WTC11 (cell line): Measurements from ENCODE around the gene DISP3. TPM values are rescaled to one million over a fixed set of nuclear protein-coding genes. Genes with fewer than 3 reads are reported as not detected.

Source experiments
- ATAC-seq: fragments of 200-7000 bp; cut with Tn5 transposase; 2 replicates; pipeline ENCODE4 v1.10.0; 2021; ENCODE audit warnings: mild to moderate bottlenecking, moderate library complexity
- CTCF ChIA-PET: fragments of 300-600 bp; sonication (Branson Sonifier 250); formaldehyde crosslinking; loops from one replicate; lab custom pipeline; 2021; ENCODE audit warnings: antibody characterized with exemption; lab: Charles Lee
- POLR2A ChIA-PET: fragments of 350-600 bp; sonication (Branson Sonifier 250); formaldehyde crosslinking; loops from one replicate; lab custom pipeline; 2021; ENCODE audit warnings: antibody characterized with exemption; lab: Charles Lee
- DNase-seq: peaks from one replicate; pipeline ENCODE4 v3.0.0; 2021; ENCODE audit warnings: low spot score
- H3K27ac Mint-ChIP-seq: 2 replicates; pipeline ENCODE4 v1.8.0; 2021; ENCODE audit warnings: mixed read lengths
- H3K27me3 Mint-ChIP-seq: 2 replicates; pipeline ENCODE4 v1.8.0; 2021; ENCODE audit warnings: low read depth, mild to moderate bottlenecking, moderate library complexity, mixed read lengths
- H3K36me3 Mint-ChIP-seq: 2 replicates; pipeline ENCODE4 v1.8.0; 2021; ENCODE audit warnings: mixed read lengths
- H3K4me1 Mint-ChIP-seq: 2 replicates; pipeline ENCODE4 v1.8.0; 2022; ENCODE audit warnings: mixed read lengths
- H3K4me3 Mint-ChIP-seq: 2 replicates; pipeline ENCODE4 v1.8.0; 2021; ENCODE audit warnings: mild to moderate bottlenecking, moderate library complexity, mixed read lengths
- H3K9me3 Mint-ChIP-seq: 2 replicates; pipeline ENCODE4 v1.8.0; 2021; ENCODE audit warnings: mixed read lengths
- ELF4 ChIP-seq: sonication (generic); formaldehyde crosslinking; IDR thresholded peaks from 2 replicates; pipeline ENCODE4 v1.8.1; 2022; ENCODE audit warnings: low read depth, mild to moderate bottlenecking, moderate library complexity, missing genetic modification reagents
- FOXJ3 ChIP-seq: sonication (generic); formaldehyde crosslinking; IDR thresholded peaks from 2 replicates; pipeline ENCODE4 v1.9.0; 2021; ENCODE audit warnings: missing genetic modification reagents, mild to moderate bottlenecking, borderline replicate concordance
- FOXK1 ChIP-seq: sonication (generic); formaldehyde crosslinking; IDR thresholded peaks from 2 replicates; pipeline ENCODE4 v1.8.0; 2022; ENCODE audit warnings: mild to moderate bottlenecking, moderate library complexity, missing genetic modification reagents
- MXD4 ChIP-seq: fragments of 250-450 bp; sonication (Bioruptor Pico); IDR thresholded peaks from 2 replicates; pipeline ENCODE4 v1.8.0; 2021; ENCODE audit warnings: mild to moderate bottlenecking, moderate library complexity, borderline replicate concordance
- NFATC4 ChIP-seq: fragments of 250-450 bp; sonication (Bioruptor Pico); IDR thresholded peaks from 2 replicates; pipeline ENCODE4 v1.9.0; 2021; ENCODE audit warnings: mild to moderate bottlenecking
- NFE2L1 ChIP-seq: sonication (generic); formaldehyde crosslinking; IDR thresholded peaks from 2 replicates; pipeline ENCODE4 v1.8.1; 2023; ENCODE audit warnings: missing genetic modification reagents
- NR1H2 ChIP-seq: sonication (generic); formaldehyde crosslinking; IDR thresholded peaks from 2 replicates; pipeline ENCODE4 v1.9.0; 2021; ENCODE audit warnings: mild to moderate bottlenecking, moderate library complexity, missing genetic modification reagents
- OVOL2 ChIP-seq: fragments of 250-450 bp; sonication (Bioruptor Pico); IDR thresholded peaks from 2 replicates; pipeline ENCODE4 v1.9.0; 2021; ENCODE audit warnings: mild to moderate bottlenecking, borderline replicate concordance
- PRRX2 ChIP-seq: fragments of 250-450 bp; sonication (Bioruptor Pico); IDR thresholded peaks from 2 replicates; pipeline ENCODE4 v1.8.0; 2021; ENCODE audit warnings: mild to moderate bottlenecking
- TEAD4 ChIP-seq: sonication (generic); formaldehyde crosslinking; IDR thresholded peaks from 2 replicates; pipeline ENCODE4 v1.8.0; 2022; ENCODE audit warnings: mild to moderate bottlenecking, missing genetic modification reagents
- ZNF416 ChIP-seq: fragments of 250-450 bp; sonication (Bioruptor Pico); IDR thresholded peaks from 2 replicates; pipeline ENCODE4 v1.9.0; 2021; ENCODE audit warnings: mild to moderate bottlenecking, inconsistent platforms
- total RNA-seq: library from RNA; stranded (reverse); gene quantifications from 3 replicates; pipeline ENCODE4 v1.2.3, GENCODE V29; 2021
- TF ChIP-seq, protein P1 (sequence below): sonication (generic); formaldehyde crosslinking; IDR thresholded peaks from 2 replicates; pipeline ENCODE4 v1.8.0; 2023; ENCODE audit warnings: missing genetic modification reagents, mild to moderate bottlenecking, borderline replicate concordance
- TF ChIP-seq, protein P2 (sequence below): sonication (generic); formaldehyde crosslinking; IDR thresholded peaks from 2 replicates; pipeline ENCODE4 v1.8.1; 2022; ENCODE audit warnings: low read depth, missing genetic modification reagents, borderline replicate concordance
- TF ChIP-seq, protein P3 (sequence below): sonication (generic); formaldehyde crosslinking; IDR thresholded peaks from 2 replicates; pipeline ENCODE4 v1.8.1; 2023; ENCODE audit warnings: mild to moderate bottlenecking, missing genetic modification reagents
- TF ChIP-seq, protein P4 (sequence below): sonication (generic); formaldehyde crosslinking; conservative IDR thresholded peaks from 2 replicates; pipeline ENCODE4 v1.8.1; 2023; ENCODE audit warnings: mild to moderate bottlenecking, low read depth, missing genetic modification reagents, moderate library complexity
- TF ChIP-seq, protein P5 (sequence below): fragments of 250-450 bp; sonication (Bioruptor Pico); IDR thresholded peaks from 2 replicates; pipeline ENCODE4 v1.9.0; 2021; ENCODE audit warnings: mild to moderate bottlenecking
- TF ChIP-seq, protein P6 (sequence below): sonication (generic); formaldehyde crosslinking; IDR thresholded peaks from 2 replicates; pipeline ENCODE4 v1.8.0; 2022; ENCODE audit warnings: mild to moderate bottlenecking, missing genetic modification reagents
- TF ChIP-seq, protein P7 (sequence below): fragments of 250-450 bp; sonication (Bioruptor Pico); IDR thresholded peaks from 2 replicates; pipeline ENCODE4 v1.9.0; 2021; ENCODE audit warnings: mild to moderate bottlenecking

The DISP3 gene
- total RNA-seq, 1 experiment from 2014 or later: 6.0 TPM

DNA sequence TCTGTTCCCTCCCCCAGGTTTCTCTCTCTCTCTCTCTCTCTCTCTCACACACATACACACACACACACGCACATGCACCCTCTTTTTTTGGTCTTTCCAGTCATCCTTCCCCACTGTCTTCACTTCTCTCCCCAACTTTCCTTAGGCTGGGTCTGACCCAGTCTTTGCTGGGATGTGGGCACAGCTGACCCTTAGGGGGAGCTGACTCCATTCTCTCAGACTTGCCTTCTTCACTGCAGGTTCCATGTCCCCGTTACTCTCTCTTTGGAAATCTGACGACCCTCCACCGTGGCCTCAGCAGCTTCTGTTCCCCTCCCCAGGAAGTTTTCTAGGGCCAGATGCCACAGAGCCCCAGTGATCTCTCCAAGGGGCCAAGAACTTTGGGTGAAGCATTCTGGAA is 2.1 kb downstream of the DISP3 start (continued):
- TF ChIP-seq, protein P1, sequence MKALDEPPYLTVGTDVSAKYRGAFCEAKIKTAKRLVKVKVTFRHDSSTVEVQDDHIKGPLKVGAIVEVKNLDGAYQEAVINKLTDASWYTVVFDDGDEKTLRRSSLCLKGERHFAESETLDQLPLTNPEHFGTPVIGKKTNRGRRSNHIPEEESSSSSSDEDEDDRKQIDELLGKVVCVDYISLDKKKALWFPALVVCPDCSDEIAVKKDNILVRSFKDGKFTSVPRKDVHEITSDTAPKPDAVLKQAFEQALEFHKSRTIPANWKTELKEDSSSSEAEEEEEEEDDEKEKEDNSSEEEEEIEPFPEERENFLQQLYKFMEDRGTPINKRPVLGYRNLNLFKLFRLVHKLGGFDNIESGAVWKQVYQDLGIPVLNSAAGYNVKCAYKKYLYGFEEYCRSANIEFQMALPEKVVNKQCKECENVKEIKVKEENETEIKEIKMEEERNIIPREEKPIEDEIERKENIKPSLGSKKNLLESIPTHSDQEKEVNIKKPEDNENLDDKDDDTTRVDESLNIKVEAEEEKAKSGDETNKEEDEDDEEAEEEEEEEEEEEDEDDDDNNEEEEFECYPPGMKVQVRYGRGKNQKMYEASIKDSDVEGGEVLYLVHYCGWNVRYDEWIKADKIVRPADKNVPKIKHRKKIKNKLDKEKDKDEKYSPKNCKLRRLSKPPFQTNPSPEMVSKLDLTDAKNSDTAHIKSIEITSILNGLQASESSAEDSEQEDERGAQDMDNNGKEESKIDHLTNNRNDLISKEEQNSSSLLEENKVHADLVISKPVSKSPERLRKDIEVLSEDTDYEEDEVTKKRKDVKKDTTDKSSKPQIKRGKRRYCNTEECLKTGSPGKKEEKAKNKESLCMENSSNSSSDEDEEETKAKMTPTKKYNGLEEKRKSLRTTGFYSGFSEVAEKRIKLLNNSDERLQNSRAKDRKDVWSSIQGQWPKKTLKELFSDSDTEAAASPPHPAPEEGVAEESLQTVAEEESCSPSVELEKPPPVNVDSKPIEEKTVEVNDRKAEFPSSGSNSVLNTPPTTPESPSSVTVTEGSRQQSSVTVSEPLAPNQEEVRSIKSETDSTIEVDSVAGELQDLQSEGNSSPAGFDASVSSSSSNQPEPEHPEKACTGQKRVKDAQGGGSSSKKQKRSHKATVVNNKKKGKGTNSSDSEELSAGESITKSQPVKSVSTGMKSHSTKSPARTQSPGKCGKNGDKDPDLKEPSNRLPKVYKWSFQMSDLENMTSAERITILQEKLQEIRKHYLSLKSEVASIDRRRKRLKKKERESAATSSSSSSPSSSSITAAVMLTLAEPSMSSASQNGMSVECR (CRISPR knock-in tag): no peak
- TF ChIP-seq, protein P2, sequence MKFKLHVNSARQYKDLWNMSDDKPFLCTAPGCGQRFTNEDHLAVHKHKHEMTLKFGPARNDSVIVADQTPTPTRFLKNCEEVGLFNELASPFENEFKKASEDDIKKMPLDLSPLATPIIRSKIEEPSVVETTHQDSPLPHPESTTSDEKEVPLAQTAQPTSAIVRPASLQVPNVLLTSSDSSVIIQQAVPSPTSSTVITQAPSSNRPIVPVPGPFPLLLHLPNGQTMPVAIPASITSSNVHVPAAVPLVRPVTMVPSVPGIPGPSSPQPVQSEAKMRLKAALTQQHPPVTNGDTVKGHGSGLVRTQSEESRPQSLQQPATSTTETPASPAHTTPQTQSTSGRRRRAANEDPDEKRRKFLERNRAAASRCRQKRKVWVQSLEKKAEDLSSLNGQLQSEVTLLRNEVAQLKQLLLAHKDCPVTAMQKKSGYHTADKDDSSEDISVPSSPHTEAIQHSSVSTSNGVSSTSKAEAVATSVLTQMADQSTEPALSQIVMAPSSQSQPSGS: no peak
- TF ChIP-seq NR1H2 (no peak), ELF4 (CRISPR knock-in tag) (no peak), FOXK1 (CRISPR knock-in tag) (no peak), NFE2L1 (no peak), ZNF416 (CRISPR knock-in tag) (no peak), OVOL2 (CRISPR knock-in tag) (no peak)
- TF ChIP-seq, protein P3, sequence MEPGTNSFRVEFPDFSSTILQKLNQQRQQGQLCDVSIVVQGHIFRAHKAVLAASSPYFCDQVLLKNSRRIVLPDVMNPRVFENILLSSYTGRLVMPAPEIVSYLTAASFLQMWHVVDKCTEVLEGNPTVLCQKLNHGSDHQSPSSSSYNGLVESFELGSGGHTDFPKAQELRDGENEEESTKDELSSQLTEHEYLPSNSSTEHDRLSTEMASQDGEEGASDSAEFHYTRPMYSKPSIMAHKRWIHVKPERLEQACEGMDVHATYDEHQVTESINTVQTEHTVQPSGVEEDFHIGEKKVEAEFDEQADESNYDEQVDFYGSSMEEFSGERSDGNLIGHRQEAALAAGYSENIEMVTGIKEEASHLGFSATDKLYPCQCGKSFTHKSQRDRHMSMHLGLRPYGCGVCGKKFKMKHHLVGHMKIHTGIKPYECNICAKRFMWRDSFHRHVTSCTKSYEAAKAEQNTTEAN (CRISPR knock-in tag): no peak
- TF ChIP-seq, protein P4, sequence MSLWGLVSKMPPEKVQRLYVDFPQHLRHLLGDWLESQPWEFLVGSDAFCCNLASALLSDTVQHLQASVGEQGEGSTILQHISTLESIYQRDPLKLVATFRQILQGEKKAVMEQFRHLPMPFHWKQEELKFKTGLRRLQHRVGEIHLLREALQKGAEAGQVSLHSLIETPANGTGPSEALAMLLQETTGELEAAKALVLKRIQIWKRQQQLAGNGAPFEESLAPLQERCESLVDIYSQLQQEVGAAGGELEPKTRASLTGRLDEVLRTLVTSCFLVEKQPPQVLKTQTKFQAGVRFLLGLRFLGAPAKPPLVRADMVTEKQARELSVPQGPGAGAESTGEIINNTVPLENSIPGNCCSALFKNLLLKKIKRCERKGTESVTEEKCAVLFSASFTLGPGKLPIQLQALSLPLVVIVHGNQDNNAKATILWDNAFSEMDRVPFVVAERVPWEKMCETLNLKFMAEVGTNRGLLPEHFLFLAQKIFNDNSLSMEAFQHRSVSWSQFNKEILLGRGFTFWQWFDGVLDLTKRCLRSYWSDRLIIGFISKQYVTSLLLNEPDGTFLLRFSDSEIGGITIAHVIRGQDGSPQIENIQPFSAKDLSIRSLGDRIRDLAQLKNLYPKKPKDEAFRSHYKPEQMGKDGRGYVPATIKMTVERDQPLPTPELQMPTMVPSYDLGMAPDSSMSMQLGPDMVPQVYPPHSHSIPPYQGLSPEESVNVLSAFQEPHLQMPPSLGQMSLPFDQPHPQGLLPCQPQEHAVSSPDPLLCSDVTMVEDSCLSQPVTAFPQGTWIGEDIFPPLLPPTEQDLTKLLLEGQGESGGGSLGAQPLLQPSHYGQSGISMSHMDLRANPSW (CRISPR knock-in tag): no peak
- TF ChIP-seq, protein P5, sequence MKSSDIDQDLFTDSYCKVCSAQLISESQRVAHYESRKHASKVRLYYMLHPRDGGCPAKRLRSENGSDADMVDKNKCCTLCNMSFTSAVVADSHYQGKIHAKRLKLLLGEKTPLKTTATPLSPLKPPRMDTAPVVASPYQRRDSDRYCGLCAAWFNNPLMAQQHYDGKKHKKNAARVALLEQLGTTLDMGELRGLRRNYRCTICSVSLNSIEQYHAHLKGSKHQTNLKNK: no peak

DNA sequence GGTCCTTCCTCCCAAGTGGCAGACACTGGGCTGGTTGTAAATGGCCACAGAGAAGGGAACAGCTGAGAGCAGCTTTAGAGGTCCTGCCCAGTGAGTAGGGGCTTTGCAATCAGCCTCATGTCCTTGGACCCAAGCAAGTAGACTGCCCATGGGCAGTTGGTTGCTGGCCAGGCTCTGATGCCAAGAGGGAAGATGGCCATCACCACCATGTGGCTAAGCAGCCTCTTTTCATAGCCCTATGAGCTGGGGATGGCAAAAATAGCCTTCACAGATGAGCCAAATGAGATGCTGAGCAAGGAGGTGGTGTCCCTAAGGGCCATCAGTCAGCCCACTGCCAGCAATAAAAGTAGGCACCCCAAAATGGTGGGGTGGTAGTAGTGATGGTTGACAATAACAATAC is 3.2 kb downstream of the DISP3 start:
- TF ChIP-seq PRRX2 (CRISPR knock-in tag) (no peak), TEAD4 (CRISPR knock-in tag) (no peak), NFATC4 (no peak), FOXJ3 (CRISPR knock-in tag) (no peak), MXD4 (CRISPR knock-in tag) (no peak), ZNF416 (CRISPR knock-in tag) (no peak)
- TF ChIP-seq, protein P6, sequence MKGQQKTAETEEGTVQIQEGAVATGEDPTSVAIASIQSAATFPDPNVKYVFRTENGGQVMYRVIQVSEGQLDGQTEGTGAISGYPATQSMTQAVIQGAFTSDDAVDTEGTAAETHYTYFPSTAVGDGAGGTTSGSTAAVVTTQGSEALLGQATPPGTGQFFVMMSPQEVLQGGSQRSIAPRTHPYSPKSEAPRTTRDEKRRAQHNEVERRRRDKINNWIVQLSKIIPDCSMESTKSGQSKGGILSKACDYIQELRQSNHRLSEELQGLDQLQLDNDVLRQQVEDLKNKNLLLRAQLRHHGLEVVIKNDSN (CRISPR knock-in tag): no peak
- TF ChIP-seq, protein P7, sequence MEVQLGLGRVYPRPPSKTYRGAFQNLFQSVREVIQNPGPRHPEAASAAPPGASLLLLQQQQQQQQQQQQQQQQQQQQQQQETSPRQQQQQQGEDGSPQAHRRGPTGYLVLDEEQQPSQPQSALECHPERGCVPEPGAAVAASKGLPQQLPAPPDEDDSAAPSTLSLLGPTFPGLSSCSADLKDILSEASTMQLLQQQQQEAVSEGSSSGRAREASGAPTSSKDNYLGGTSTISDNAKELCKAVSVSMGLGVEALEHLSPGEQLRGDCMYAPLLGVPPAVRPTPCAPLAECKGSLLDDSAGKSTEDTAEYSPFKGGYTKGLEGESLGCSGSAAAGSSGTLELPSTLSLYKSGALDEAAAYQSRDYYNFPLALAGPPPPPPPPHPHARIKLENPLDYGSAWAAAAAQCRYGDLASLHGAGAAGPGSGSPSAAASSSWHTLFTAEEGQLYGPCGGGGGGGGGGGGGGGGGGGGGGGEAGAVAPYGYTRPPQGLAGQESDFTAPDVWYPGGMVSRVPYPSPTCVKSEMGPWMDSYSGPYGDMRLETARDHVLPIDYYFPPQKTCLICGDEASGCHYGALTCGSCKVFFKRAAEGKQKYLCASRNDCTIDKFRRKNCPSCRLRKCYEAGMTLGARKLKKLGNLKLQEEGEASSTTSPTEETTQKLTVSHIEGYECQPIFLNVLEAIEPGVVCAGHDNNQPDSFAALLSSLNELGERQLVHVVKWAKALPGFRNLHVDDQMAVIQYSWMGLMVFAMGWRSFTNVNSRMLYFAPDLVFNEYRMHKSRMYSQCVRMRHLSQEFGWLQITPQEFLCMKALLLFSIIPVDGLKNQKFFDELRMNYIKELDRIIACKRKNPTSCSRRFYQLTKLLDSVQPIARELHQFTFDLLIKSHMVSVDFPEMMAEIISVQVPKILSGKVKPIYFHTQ (CRISPR knock-in tag): no peak
- TF ChIP-seq, all 79 proteins: peak for 0
- ChIA-PET CTCF (interaction anchor here (2.8 kb wide), 1 partner anchor 89 kb away, joined by 15 read pairs; no protein-coding TSS in a partner anchor), POLR2A (no interaction called here)
- peaks cover 30% of the 10 kb centered on the region for H3K27me3 Mint-ChIP-seq
- ATAC-seq (no peak), DNase-seq (no peak)
- no peak overlapping the region for H3K27ac Mint-ChIP-seq
- peaks cover 25% of the 10 kb centered on the region for H3K4me1 Mint-ChIP-seq
- no peak overlapping the region for H3K4me3 Mint-ChIP-seq
- H3K9me3 Mint-ChIP-seq: no peaks in the 10 kb centered on the region
- H3K36me3 Mint-ChIP-seq: no peaks in the 10 kb centered on the region
